ENCODE results near the gene DAB1.

DNA sequence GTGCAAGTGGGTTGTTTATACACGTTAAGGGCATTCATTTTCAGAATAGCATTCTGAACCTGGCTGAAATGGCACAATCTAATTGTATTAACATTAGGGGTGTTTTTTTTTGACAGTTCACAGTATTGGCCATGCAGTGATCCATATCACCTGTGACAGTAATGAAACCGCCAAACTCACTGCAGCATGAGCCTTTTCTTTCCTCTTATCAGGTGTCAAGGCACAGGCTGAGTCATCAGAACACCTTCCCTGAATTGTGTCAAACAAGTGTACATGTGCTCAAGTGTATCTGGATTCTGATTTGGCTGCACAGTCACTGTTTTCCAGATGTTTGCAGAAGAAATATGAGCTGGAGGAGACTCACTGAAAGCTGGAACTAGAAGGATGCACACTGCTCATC is 410.3 kb downstream of the DAB1 start:
- TF ChIP-seq ZFP69B (tag by site-specific recombination; IDR thresholded peaks at IDR 0.05) (no peak), KLF7 (tag by site-specific recombination; IDR thresholded peaks at IDR 0.05; ENCODE audit: borderline replicate concordance) (no peak), ZNF837 (tag by site-specific recombination; IDR thresholded peaks at IDR 0.05) (no peak)
- TF ChIP-seq, protein P1, sequence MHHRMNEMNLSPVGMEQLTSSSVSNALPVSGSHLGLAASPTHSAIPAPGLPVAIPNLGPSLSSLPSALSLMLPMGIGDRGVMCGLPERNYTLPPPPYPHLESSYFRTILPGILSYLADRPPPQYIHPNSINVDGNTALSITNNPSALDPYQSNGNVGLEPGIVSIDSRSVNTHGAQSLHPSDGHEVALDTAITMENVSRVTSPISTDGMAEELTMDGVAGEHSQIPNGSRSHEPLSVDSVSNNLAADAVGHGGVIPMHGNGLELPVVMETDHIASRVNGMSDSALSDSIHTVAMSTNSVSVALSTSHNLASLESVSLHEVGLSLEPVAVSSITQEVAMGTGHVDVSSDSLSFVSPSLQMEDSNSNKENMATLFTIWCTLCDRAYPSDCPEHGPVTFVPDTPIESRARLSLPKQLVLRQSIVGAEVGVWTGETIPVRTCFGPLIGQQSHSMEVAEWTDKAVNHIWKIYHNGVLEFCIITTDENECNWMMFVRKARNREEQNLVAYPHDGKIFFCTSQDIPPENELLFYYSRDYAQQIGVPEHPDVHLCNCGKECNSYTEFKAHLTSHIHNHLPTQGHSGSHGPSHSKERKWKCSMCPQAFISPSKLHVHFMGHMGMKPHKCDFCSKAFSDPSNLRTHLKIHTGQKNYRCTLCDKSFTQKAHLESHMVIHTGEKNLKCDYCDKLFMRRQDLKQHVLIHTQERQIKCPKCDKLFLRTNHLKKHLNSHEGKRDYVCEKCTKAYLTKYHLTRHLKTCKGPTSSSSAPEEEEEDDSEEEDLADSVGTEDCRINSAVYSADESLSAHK (tag by site-specific recombination; IDR thresholded peaks at IDR 0.05) = no peak
- TF ChIP-seq, protein P2, sequence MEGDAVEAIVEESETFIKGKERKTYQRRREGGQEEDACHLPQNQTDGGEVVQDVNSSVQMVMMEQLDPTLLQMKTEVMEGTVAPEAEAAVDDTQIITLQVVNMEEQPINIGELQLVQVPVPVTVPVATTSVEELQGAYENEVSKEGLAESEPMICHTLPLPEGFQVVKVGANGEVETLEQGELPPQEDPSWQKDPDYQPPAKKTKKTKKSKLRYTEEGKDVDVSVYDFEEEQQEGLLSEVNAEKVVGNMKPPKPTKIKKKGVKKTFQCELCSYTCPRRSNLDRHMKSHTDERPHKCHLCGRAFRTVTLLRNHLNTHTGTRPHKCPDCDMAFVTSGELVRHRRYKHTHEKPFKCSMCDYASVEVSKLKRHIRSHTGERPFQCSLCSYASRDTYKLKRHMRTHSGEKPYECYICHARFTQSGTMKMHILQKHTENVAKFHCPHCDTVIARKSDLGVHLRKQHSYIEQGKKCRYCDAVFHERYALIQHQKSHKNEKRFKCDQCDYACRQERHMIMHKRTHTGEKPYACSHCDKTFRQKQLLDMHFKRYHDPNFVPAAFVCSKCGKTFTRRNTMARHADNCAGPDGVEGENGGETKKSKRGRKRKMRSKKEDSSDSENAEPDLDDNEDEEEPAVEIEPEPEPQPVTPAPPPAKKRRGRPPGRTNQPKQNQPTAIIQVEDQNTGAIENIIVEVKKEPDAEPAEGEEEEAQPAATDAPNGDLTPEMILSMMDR (tag by site-specific recombination; IDR thresholded peaks at IDR 0.05) = no peak
- TF ChIP-seq, protein P3, sequence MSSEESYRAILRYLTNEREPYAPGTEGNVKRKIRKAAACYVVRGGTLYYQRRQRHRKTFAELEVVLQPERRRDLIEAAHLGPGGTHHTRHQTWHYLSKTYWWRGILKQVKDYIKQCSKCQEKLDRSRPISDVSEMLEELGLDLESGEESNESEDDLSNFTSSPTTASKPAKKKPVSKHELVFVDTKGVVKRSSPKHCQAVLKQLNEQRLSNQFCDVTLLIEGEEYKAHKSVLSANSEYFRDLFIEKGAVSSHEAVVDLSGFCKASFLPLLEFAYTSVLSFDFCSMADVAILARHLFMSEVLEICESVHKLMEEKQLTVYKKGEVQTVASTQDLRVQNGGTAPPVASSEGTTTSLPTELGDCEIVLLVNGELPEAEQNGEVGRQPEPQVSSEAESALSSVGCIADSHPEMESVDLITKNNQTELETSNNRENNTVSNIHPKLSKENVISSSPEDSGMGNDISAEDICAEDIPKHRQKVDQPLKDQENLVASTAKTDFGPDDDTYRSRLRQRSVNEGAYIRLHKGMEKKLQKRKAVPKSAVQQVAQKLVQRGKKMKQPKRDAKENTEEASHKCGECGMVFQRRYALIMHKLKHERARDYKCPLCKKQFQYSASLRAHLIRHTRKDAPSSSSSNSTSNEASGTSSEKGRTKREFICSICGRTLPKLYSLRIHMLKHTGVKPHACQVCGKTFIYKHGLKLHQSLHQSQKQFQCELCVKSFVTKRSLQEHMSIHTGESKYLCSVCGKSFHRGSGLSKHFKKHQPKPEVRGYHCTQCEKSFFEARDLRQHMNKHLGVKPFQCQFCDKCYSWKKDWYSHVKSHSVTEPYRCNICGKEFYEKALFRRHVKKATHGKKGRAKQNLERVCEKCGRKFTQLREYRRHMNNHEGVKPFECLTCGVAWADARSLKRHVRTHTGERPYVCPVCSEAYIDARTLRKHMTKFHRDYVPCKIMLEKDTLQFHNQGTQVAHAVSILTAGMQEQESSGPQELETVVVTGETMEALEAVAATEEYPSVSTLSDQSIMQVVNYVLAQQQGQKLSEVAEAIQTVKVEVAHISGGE (tag by site-specific recombination; conservative IDR thresholded peaks at IDR 0.05; ENCODE audit: low read depth) = no peak
- TF ChIP-seq, protein P4, sequence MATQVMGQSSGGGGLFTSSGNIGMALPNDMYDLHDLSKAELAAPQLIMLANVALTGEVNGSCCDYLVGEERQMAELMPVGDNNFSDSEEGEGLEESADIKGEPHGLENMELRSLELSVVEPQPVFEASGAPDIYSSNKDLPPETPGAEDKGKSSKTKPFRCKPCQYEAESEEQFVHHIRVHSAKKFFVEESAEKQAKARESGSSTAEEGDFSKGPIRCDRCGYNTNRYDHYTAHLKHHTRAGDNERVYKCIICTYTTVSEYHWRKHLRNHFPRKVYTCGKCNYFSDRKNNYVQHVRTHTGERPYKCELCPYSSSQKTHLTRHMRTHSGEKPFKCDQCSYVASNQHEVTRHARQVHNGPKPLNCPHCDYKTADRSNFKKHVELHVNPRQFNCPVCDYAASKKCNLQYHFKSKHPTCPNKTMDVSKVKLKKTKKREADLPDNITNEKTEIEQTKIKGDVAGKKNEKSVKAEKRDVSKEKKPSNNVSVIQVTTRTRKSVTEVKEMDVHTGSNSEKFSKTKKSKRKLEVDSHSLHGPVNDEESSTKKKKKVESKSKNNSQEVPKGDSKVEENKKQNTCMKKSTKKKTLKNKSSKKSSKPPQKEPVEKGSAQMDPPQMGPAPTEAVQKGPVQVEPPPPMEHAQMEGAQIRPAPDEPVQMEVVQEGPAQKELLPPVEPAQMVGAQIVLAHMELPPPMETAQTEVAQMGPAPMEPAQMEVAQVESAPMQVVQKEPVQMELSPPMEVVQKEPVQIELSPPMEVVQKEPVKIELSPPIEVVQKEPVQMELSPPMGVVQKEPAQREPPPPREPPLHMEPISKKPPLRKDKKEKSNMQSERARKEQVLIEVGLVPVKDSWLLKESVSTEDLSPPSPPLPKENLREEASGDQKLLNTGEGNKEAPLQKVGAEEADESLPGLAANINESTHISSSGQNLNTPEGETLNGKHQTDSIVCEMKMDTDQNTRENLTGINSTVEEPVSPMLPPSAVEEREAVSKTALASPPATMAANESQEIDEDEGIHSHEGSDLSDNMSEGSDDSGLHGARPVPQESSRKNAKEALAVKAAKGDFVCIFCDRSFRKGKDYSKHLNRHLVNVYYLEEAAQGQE (tag by site-specific recombination; IDR thresholded peaks at IDR 0.05) = no peak
- TF ChIP-seq, protein P5, sequence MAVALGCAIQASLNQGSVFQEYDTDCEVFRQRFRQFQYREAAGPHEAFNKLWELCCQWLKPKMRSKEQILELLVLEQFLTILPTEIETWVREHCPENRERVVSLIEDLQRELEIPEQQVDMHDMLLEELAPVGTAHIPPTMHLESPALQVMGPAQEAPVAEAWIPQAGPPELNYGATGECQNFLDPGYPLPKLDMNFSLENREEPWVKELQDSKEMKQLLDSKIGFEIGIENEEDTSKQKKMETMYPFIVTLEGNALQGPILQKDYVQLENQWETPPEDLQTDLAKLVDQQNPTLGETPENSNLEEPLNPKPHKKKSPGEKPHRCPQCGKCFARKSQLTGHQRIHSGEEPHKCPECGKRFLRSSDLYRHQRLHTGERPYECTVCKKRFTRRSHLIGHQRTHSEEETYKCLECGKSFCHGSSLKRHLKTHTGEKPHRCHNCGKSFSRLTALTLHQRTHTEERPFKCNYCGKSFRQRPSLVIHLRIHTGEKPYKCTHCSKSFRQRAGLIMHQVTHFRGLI (tag by site-specific recombination; IDR thresholded peaks at IDR 0.05) = no peak
